Measurements from ENCODE around the gene DYNLT1. TPM values are rescaled to one million over a fixed set of nuclear protein-coding genes. Genes with fewer than 3 reads are reported as not detected.
A peak's percentile ranks its signal among the peaks of the same experiment; 100 is the strongest.
"Not testable (repeated sequence)": the region's sequence is repeated elsewhere in the genome, so short reads cannot be mapped to it uniquely, and the experiment has no call there.

The DYNLT1 gene
- total and polyA plus RNA-seq, 2 experiments from 2014 or later = 60.9 to 241 TPM

DNA sequence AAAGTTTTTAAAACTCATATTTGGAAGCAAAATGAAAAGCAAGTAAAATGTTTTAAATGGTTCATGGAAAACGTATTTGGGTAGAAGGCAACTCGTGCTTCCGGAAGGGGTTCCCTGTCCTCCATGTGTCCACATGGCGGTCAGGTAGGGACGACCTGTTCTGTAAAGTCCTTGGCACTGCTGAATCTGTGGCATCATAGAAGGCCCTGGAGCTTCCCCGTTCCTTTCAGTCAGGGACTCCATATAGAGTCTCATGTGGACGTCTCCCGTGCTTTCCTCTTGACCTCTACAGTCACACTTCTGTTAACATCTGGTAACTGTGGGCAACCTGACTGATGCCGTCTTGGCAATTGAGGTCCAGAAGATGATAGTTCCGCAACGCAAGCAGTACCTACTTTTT lies 11.4 kb downstream of the DYNLT1 start:
- TF ChIP-seq NANOG (IDR thresholded peaks at IDR 0.05; ENCODE audit: borderline replicate concordance) (no peak), JUNB (IDR thresholded peaks at IDR 0.05; ENCODE audit: unreplicated experiment) (no peak), EZH2phosphoT487 (IDR thresholded peaks at IDR 0.05; ENCODE audit: unreplicated experiment) (no peak), EZH2 (IDR thresholded peaks at IDR 0.05; ENCODE audit: low read depth, unreplicated experiment) (no peak)
- TF ChIP-seq, protein P1, sequence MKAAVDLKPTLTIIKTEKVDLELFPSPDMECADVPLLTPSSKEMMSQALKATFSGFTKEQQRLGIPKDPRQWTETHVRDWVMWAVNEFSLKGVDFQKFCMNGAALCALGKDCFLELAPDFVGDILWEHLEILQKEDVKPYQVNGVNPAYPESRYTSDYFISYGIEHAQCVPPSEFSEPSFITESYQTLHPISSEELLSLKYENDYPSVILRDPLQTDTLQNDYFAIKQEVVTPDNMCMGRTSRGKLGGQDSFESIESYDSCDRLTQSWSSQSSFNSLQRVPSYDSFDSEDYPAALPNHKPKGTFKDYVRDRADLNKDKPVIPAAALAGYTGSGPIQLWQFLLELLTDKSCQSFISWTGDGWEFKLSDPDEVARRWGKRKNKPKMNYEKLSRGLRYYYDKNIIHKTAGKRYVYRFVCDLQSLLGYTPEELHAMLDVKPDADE (IDR thresholded peaks at IDR 0.05) = no peak
- H3K4me1 Mint-ChIP-seq = peaks cover 11% of the 10 kb centered on the region
- no peak overlapping the region for H3K4me3 Mint-ChIP-seq
- H3K27me3 Mint-ChIP-seq (ENCODE audit: insufficient read depth, low read depth, poor library complexity) = peaks cover 16% of the 10 kb centered on the region
- H3K27ac Mint-ChIP-seq = no peak overlapping the region
- Histone ChIP-seq H3K4me2 (no peak overlapping the region), H3K4me1 (ENCODE audit: insufficient read depth) (no peaks in the 10 kb centered on the region), H3K27me3 (ENCODE audit: insufficient read depth) (no peaks in the 10 kb centered on the region), H3F3A (replicated peaks; ENCODE audit: low read depth) (no peaks in the 10 kb centered on the region), H3K27ac (ENCODE audit: low read depth) (0 out of 2 replicates have a peak overlapping the region, but pooled peaks have one; percentile 9), H2AFZ (no peak overlapping the region), H3K4me3 (no peak overlapping the region), H3K9me2 (ENCODE audit: insufficient read depth) (no peaks in the 10 kb centered on the region), H3K79me2 (replicated peaks; ENCODE audit: insufficient read depth) (no peaks in the 10 kb centered on the region), H3K36me3 (ENCODE audit: insufficient read depth) (peaks cover 5% of the 10 kb centered on the region), H4K20me1 (replicated peaks; ENCODE audit: insufficient read depth) (peaks cover 10% of the 10 kb centered on the region)
- ATAC-seq = no peak
- H3K9me3 Mint-ChIP-seq = no peaks in the 10 kb centered on the region
- DNase-seq (ENCODE audit: low spot score) = no peak
- H3K36me3 Mint-ChIP-seq (ENCODE audit: low read depth) = peaks cover 59% of the 10 kb centered on the region

DNA sequence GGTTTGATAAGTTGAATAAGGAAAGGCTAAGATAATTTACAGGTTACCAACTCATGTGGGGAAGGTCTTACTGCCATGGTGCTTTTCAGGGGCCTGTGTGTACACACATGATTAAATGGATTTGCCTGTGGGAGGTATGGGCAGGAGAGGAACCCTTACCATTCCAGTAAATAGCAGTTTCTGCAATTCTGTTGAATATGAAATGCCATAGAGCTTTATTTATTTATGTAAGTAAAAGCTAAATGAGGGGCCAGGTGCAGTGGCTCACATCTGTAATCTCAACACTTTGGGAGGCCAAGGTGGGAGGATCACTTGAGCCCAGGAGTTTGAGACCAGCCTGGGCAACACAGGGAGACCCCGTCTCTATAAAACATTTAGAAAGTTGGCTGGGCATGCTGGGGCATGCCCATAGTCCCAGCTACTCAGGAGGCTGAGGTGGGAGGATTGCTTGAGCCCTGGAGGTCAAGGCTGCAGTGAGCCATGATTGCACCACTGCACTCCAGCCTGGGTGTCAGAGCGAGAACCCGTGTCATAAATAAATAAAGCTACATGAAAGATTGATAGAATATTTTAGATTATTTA lies 11.9 kb downstream of the DYNLT1 start:
- H3K27ac ChIP-seq (ENCODE audit: low read depth) = 0 out of 2 replicates have a peak overlapping the region, but pooled peaks have one; percentile 9
- peaks cover 10% of the 10 kb centered on the region for H4K20me1 ChIP-seq (replicated peaks; ENCODE audit: insufficient read depth)
- Mint-ChIP-seq H3K4me1 (peaks cover 16% of the 10 kb centered on the region), H3K27ac (peak overlapping the region; percentile 41), H3K36me3 (ENCODE audit: low read depth) (peaks cover 63% of the 10 kb centered on the region), H3K27me3 (ENCODE audit: insufficient read depth, low read depth, poor library complexity) (peaks cover 16% of the 10 kb centered on the region)
- H3K4me2 ChIP-seq; DNase-seq (ENCODE audit: low spot score); H3K9me2 ChIP-seq (ENCODE audit: insufficient read depth); H3K4me1 ChIP-seq (ENCODE audit: insufficient read depth); H2AFZ ChIP-seq; H3K79me2 ChIP-seq (replicated peaks; ENCODE audit: insufficient read depth); H3K9me3 Mint-ChIP-seq; H3K36me3 ChIP-seq (ENCODE audit: insufficient read depth); H3F3A ChIP-seq (replicated peaks; ENCODE audit: low read depth); ATAC-seq; H3K4me3 ChIP-seq; H3K27me3 ChIP-seq (ENCODE audit: insufficient read depth); H3K4me3 Mint-ChIP-seq: not testable (repeated sequence)

DNA sequence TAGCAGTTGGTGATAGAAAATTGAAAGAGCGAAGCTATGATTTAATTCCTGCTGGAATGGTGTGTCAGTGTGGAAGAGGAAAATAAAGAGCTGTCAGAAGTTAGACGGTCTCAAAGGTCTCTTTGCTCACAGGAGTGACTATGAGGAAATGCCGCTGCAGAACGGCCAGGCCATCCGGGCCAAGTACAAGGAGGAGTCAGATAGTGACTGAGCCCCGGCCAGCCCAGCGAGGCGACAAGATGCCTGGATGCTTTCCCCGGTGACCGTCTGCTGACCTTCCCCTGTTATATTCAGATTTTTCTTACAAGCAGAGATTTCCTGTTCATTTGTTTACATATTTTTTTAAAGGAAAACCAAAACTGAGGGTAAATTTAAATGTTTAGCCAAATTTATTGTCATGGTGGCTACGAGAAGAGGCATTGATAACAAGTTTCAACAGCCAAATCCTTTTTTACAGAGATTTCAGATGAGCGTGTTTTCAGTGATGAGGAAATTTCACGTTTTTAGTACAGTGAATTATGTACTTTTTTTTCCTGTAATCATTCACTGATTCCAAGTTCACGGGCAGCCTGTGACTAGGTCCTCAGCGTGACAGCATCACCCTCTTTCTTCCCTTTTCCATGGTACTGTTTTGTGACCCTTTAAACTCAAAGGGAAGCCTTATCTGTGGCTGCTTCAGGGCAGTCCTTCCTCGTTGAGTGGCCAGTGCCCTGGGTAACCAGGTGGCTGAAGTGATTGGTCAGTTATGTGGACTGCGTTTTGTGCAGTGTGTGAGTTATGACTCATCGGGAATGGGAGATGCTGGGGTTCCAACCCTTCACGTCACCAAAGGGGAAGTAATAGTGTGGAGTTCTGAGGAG lies 12.6 kb downstream of the DYNLT1 start:
- no peak overlapping the region for H3K4me3 Mint-ChIP-seq
- Histone ChIP-seq H3K4me3 (no peak overlapping the region), H2AFZ (no peak overlapping the region), H3K27me3 (ENCODE audit: insufficient read depth) (no peaks in the 10 kb centered on the region), H3F3A (replicated peaks; ENCODE audit: low read depth) (no peaks in the 10 kb centered on the region), H4K20me1 (replicated peaks; ENCODE audit: insufficient read depth) (peaks cover 10% of the 10 kb centered on the region), H3K36me3 (ENCODE audit: insufficient read depth) (peaks cover 9% of the 10 kb centered on the region), H3K27ac (ENCODE audit: low read depth) (no peak overlapping the region; the same call in 1 of the 2 replicates), H3K9me2 (ENCODE audit: insufficient read depth) (no peaks in the 10 kb centered on the region), H3K4me2 (no peak overlapping the region), H3K4me1 (ENCODE audit: insufficient read depth) (no peaks in the 10 kb centered on the region), H3K79me2 (replicated peaks; ENCODE audit: insufficient read depth) (no peaks in the 10 kb centered on the region)
- H3K27ac Mint-ChIP-seq = peak overlapping the region; percentile 85
- DNase-seq (ENCODE audit: low spot score) (no peak), ATAC-seq (no peak)
- H3K27me3 Mint-ChIP-seq (ENCODE audit: insufficient read depth, low read depth, poor library complexity) = peaks cover 19% of the 10 kb centered on the region
- no peaks in the 10 kb centered on the region for H3K9me3 Mint-ChIP-seq
- peaks cover 21% of the 10 kb centered on the region for H3K4me1 Mint-ChIP-seq
- H3K36me3 Mint-ChIP-seq (ENCODE audit: low read depth) = peaks cover 66% of the 10 kb centered on the region
- no peak for TF ChIP-seq NANOG (IDR thresholded peaks at IDR 0.05; ENCODE audit: borderline replicate concordance)
- TF ChIP-seq, protein P2, sequence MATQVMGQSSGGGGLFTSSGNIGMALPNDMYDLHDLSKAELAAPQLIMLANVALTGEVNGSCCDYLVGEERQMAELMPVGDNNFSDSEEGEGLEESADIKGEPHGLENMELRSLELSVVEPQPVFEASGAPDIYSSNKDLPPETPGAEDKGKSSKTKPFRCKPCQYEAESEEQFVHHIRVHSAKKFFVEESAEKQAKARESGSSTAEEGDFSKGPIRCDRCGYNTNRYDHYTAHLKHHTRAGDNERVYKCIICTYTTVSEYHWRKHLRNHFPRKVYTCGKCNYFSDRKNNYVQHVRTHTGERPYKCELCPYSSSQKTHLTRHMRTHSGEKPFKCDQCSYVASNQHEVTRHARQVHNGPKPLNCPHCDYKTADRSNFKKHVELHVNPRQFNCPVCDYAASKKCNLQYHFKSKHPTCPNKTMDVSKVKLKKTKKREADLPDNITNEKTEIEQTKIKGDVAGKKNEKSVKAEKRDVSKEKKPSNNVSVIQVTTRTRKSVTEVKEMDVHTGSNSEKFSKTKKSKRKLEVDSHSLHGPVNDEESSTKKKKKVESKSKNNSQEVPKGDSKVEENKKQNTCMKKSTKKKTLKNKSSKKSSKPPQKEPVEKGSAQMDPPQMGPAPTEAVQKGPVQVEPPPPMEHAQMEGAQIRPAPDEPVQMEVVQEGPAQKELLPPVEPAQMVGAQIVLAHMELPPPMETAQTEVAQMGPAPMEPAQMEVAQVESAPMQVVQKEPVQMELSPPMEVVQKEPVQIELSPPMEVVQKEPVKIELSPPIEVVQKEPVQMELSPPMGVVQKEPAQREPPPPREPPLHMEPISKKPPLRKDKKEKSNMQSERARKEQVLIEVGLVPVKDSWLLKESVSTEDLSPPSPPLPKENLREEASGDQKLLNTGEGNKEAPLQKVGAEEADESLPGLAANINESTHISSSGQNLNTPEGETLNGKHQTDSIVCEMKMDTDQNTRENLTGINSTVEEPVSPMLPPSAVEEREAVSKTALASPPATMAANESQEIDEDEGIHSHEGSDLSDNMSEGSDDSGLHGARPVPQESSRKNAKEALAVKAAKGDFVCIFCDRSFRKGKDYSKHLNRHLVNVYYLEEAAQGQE (IDR thresholded peaks at IDR 0.05; ENCODE audit: unreplicated experiment) = no peak
- no peak for TF ChIP-seq EZH2phosphoT487 (IDR thresholded peaks at IDR 0.05; ENCODE audit: unreplicated experiment)
- TF ChIP-seq CREB1 (CRISPR knock-in tag; IDR thresholded peaks at IDR 0.05; ENCODE audit: low read depth) = no peak
- TF ChIP-seq JUNB (IDR thresholded peaks at IDR 0.05; ENCODE audit: unreplicated experiment) = no peak
- no peak for TF ChIP-seq ZNF331 (CRISPR knock-in tag; IDR thresholded peaks at IDR 0.05; ENCODE audit: low read depth)
- TF ChIP-seq, protein P3, sequence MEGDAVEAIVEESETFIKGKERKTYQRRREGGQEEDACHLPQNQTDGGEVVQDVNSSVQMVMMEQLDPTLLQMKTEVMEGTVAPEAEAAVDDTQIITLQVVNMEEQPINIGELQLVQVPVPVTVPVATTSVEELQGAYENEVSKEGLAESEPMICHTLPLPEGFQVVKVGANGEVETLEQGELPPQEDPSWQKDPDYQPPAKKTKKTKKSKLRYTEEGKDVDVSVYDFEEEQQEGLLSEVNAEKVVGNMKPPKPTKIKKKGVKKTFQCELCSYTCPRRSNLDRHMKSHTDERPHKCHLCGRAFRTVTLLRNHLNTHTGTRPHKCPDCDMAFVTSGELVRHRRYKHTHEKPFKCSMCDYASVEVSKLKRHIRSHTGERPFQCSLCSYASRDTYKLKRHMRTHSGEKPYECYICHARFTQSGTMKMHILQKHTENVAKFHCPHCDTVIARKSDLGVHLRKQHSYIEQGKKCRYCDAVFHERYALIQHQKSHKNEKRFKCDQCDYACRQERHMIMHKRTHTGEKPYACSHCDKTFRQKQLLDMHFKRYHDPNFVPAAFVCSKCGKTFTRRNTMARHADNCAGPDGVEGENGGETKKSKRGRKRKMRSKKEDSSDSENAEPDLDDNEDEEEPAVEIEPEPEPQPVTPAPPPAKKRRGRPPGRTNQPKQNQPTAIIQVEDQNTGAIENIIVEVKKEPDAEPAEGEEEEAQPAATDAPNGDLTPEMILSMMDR (conservative IDR thresholded peaks at IDR 0.05; ENCODE audit: low read depth in 2 of 2) = no peak
- no peak for TF ChIP-seq POLR2AphosphoS5 (IDR thresholded peaks at IDR 0.05; ENCODE audit: low read depth)

Data from GM23338 (cell line).